HepG2 (cell line): ENCODE results near the gene C20orf204. TPM values are rescaled to one million over a fixed set of nuclear protein-coding genes. Genes with fewer than 3 reads are reported as not detected.

Source experiments
- ATAC-seq: fragments of 200-7000 bp; cut with Tn5 transposase; 3 replicates; pipeline ENCODE4 v1.9.1; 2020; ENCODE audit warnings: mild to moderate bottlenecking, moderate library complexity
- BruUV-seq: library from RNA; stranded (reverse); fragments of 400-500 nt; replicated peaks from 2 replicates; lab custom pipeline; 2021; lab: Mats Ljungman, UMichigan
- CTCF ChIA-PET: fragments of 300-600 bp; formaldehyde crosslinking; extraction: SDS; loops from one replicate; lab custom pipeline; 2021; ENCODE audit warnings: low total read pairs, inconsistent platforms, low intra/inter-chr PET ratio; lab: Yijun Ruan, JAX
- POLR2A ChIA-PET: fragments of 350-600 bp; sonication (Branson Sonifier 250); formaldehyde crosslinking; loops from one replicate; lab custom pipeline; 2020; ENCODE audit warnings: antibody characterized with exemption, inconsistent platforms; lab: Yijun Ruan, JAX
- DNase-seq: peaks from one replicate; pipeline ENCODE4 v3.0.0-alpha.2; 2015; ENCODE audit warnings: low spot score
- FAIRE-seq: peaks from 3 replicates; lab custom pipeline; 2011; peaks lifted over from hg19 to GRCh38; lab: Jason Lieb, UNC
- H2AFZ ChIP-seq: one replicate; pipeline ENCODE4 v1.6.1; 2011; ENCODE audit warnings: low read length, inconsistent platforms
- H3K27ac ChIP-seq: fragments of 300-600 bp; 3 replicates; pipeline ENCODE4 v1.8.0; 2011; ENCODE audit warnings: mixed run types, mild to moderate bottlenecking, mixed read lengths, low read length, inconsistent platforms; ENCODE audit not compliant: insufficient read depth; ENCODE audit errors: extremely low read length
- H3K27me3 ChIP-seq, 2 experiments: fragments of 200-600 bp in 1 of 2; 2 replicates in 1 of 2; 3 replicates in 1 of 2; pipeline versions ENCODE4 v1.6.0 to v1.8.0; 2011; ENCODE audit warnings: low read length in 2 of 2, mild to moderate bottlenecking in 2 of 2, moderate library complexity in 2 of 2, inconsistent platforms in 1 of 2; ENCODE audit not compliant: insufficient read depth in 2 of 2, control insufficient read depth in 1 of 2
- H3K36me3 ChIP-seq, 2 experiments: fragments of 200-600 bp in 1 of 2; replicated peaks in 1 of 2; 2 replicates in 1 of 2; 3 replicates in 1 of 2; pipeline versions ENCODE4 v1.5.1 to v1.8.0; 2011; ENCODE audit warnings: low read length in 2 of 2, inconsistent platforms in 1 of 2; ENCODE audit not compliant: insufficient read depth in 2 of 2, control insufficient read depth in 1 of 2
- H3K4me1 ChIP-seq: 2 replicates; pipeline ENCODE4 v1.5.1; 2012; ENCODE audit warnings: low read length, inconsistent platforms; ENCODE audit not compliant: insufficient read depth
- H3K4me2 ChIP-seq: 2 replicates; pipeline ENCODE4 v1.6.0; 2011; ENCODE audit warnings: low read depth, low read length, inconsistent platforms
- H3K4me3 ChIP-seq, 3 experiments: fragments of 200-600 bp in 1 of 3; sonication (generic), shearing (Covaris generic) in 1 of 3; replicated peaks in 1 of 3; 2 replicates each; pipeline ENCODE4 v1.5.1; 2011 to 2016; ENCODE audit warnings: low read length in 3 of 3, inconsistent platforms in 2 of 3, low read depth in 2 of 3, mild to moderate bottlenecking in 2 of 3, control low read depth in 1 of 3, mixed read lengths in 1 of 3; ENCODE audit not compliant: insufficient read depth in 1 of 3
- H3K79me2 ChIP-seq: one replicate; pipeline ENCODE4 v1.6.1; 2011; ENCODE audit warnings: low read length, inconsistent platforms; ENCODE audit not compliant: insufficient read depth
- H3K9ac ChIP-seq: 2 replicates; pipeline ENCODE4 v1.6.0; 2011; ENCODE audit warnings: mild to moderate bottlenecking, low read depth, low read length, inconsistent platforms; ENCODE audit not compliant: insufficient read depth
- H3K9me3 ChIP-seq: 2 replicates; pipeline ENCODE4 v1.5.1; 2012; ENCODE audit warnings: mild to moderate bottlenecking, low read length
- H4K20me1 ChIP-seq: 2 replicates; pipeline ENCODE4 v1.6.0; 2011; ENCODE audit warnings: inconsistent platforms, mild to moderate bottlenecking, low read length, moderate library complexity; ENCODE audit not compliant: insufficient read depth
- HOXA7 ChIP-seq: sonication (generic); formaldehyde crosslinking; IDR thresholded peaks from 2 replicates; pipeline ENCODE4 v1.8.1; 2022; ENCODE audit warnings: mild to moderate bottlenecking, missing genetic modification reagents, moderate library complexity
- NONO ChIP-seq, 2 experiments: fragments of 450-650 bp in 1 of 2; sonication (generic) in 1 of 2; formaldehyde crosslinking in 1 of 2; IDR thresholded peaks in 1 of 2; conservative IDR thresholded peaks in 1 of 2; 2 replicates each; pipeline versions ENCODE4 v1.6.1 to v1.8.0; 2017 to 2022; ENCODE audit warnings: mild to moderate bottlenecking in 1 of 2, missing genetic modification reagents in 1 of 2, moderate library complexity in 1 of 2
- WGBS: methylation state at CpG from one replicate; pipeline ENCODE4 v1.1.6; 2017; ENCODE audit warnings: low lambda C conversion rate; 5-methylcytosine and 5-hydroxymethylcytosine counted together
- in situ Hi-C: cut with HindIII; loops from 2 replicates; pipeline ENCODE4 v1.10.0; 2017; ENCODE audit warnings: low pct_unique_long_range_greater_than_20kb; ENCODE audit not compliant: extremely low pct_ligation_motif_present
- intact Hi-C: fragments of 100-400 bp; cut with micrococcal nuclease; formaldehyde crosslinking; loops from one replicate; pipeline ENCODE4 v1.10.0; 2022; ENCODE audit not compliant: unreplicated experiment
- polyA plus RNA-seq, 8 experiments: library from polyadenylated mRNA; depleted of rRNA in 3 of 8; stranded (reverse) in 7 of 8; unstranded in 1 of 8; fragments of >200 nt; fragmentation: Illumina TruSeq in 4 of 8; extraction: Trizol in 4 of 8; gene quantifications; 2 replicates each; pipeline versions ENCODE4 v1.2.1 to v1.2.3, GENCODE V29; 2011 to 2016; ENCODE audit warnings: low read depth in 4 of 8, missing spikeins in 1 of 8, mixed read lengths in 1 of 8; ENCODE audit not compliant: insufficient read depth in 1 of 8
- total RNA-seq, 5 experiments: library from RNA; depleted of rRNA; stranded (reverse); fragments of >200 nt; fragmentation: Illumina TruSeq; extraction: Trizol; gene quantifications; 2 replicates each; pipeline ENCODE4 v1.2.3, GENCODE V29; 2016; ENCODE audit warnings: low read depth in 1 of 5
- TF ChIP-seq, protein P1 (sequence below), 2 experiments: fragments of 450-650 bp in 1 of 2; sonication (generic) in 1 of 2; formaldehyde crosslinking; IDR thresholded peaks; 2 replicates each; pipeline versions ENCODE4 v1.5.0 to v1.8.0; 2020 to 2022; ENCODE audit warnings: mild to moderate bottlenecking in 1 of 2, missing genetic modification reagents in 1 of 2
- TF ChIP-seq, protein P2 (sequence below): IDR thresholded peaks from 2 replicates; pipeline ENCODE4 v1.4.0; 2020; ENCODE audit warnings: mild to moderate bottlenecking, missing genetic modification reagents
- TF ChIP-seq, protein P3 (sequence below): sonication (generic); formaldehyde crosslinking; IDR thresholded peaks from 2 replicates; pipeline ENCODE4 v1.8.0; 2022; ENCODE audit warnings: mild to moderate bottlenecking, missing genetic modification reagents, moderate library complexity
- TF ChIP-seq, protein P4 (sequence below): sonication (generic); formaldehyde crosslinking; IDR thresholded peaks from 2 replicates; pipeline ENCODE4 v1.4.0; 2020; ENCODE audit warnings: missing genetic modification reagents, borderline replicate concordance

C20orf204 gene
- total and polyA plus RNA-seq, 2 of the 13 experiments (the other 11 are each of a cell fraction or from before 2014, with no cell fraction given): 22.1 to 80.0 TPM

DNA sequence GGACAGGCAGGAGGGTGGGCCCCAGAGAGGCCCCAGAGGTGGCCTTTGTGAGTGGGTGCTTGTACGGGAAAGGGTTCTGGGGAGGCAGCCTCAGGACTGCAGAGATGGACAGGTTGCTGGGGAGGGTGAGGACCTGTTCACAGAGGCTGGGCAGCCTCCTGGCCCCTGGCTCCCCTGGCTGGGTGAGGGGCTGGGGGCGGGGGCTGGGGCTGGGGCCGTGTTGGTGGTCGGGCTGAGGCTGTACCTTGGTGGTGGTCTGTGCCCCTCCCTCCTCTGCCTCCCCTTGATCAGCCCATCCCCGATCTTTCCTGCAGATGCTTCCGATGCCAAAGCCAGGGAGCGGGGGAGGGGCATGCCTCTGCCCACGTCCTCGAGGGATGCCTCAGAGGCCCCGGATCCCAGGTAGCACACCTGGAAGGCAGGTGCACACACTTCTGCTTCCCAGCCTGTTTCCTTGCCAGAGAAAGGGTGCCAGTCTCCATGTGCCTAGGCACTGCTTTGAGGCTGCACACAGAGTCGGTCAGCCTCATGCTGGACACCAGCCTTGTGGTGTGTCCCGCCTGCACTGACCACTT lies 31.8 kb downstream of the C20orf204 start:
- ChIA-PET POLR2A (no interaction called here), CTCF (no interaction called here)
- Histone ChIP-seq H3K4me3 (no peak overlapping the region), H3K9ac (no peak overlapping the region), H3K27ac (no peak overlapping the region), H2AFZ (no peak overlapping the region), H3K9me3 (no peaks in the 10 kb centered on the region), H3K36me3 (no peaks in the 10 kb centered on the region), H3K4me2 (no peak overlapping the region), H3K79me2 (no peaks in the 10 kb centered on the region), H3K4me1 (peaks cover 47% of the 10 kb centered on the region), H4K20me1 (peaks cover 4% of the 10 kb centered on the region; the same call in 1 of the 2 replicates), H3K27me3 (peaks cover 3 to 11% of the 10 kb centered on the region in 2 experiments; a peak in 2 of 5 replicates)
- in situ Hi-C loops: no loop called here
- TF ChIP-seq, protein P1, sequence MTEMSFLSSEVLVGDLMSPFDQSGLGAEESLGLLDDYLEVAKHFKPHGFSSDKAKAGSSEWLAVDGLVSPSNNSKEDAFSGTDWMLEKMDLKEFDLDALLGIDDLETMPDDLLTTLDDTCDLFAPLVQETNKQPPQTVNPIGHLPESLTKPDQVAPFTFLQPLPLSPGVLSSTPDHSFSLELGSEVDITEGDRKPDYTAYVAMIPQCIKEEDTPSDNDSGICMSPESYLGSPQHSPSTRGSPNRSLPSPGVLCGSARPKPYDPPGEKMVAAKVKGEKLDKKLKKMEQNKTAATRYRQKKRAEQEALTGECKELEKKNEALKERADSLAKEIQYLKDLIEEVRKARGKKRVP (CRISPR knock-in tag; IDR thresholded peaks at IDR 0.05): no peak
- TF ChIP-seq, protein P2, sequence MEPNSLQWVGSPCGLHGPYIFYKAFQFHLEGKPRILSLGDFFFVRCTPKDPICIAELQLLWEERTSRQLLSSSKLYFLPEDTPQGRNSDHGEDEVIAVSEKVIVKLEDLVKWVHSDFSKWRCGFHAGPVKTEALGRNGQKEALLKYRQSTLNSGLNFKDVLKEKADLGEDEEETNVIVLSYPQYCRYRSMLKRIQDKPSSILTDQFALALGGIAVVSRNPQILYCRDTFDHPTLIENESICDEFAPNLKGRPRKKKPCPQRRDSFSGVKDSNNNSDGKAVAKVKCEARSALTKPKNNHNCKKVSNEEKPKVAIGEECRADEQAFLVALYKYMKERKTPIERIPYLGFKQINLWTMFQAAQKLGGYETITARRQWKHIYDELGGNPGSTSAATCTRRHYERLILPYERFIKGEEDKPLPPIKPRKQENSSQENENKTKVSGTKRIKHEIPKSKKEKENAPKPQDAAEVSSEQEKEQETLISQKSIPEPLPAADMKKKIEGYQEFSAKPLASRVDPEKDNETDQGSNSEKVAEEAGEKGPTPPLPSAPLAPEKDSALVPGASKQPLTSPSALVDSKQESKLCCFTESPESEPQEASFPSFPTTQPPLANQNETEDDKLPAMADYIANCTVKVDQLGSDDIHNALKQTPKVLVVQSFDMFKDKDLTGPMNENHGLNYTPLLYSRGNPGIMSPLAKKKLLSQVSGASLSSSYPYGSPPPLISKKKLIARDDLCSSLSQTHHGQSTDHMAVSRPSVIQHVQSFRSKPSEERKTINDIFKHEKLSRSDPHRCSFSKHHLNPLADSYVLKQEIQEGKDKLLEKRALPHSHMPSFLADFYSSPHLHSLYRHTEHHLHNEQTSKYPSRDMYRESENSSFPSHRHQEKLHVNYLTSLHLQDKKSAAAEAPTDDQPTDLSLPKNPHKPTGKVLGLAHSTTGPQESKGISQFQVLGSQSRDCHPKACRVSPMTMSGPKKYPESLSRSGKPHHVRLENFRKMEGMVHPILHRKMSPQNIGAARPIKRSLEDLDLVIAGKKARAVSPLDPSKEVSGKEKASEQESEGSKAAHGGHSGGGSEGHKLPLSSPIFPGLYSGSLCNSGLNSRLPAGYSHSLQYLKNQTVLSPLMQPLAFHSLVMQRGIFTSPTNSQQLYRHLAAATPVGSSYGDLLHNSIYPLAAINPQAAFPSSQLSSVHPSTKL (CRISPR knock-in tag): no peak
- TF ChIP-seq HOXA7 (CRISPR knock-in tag) (0 out of 2 replicates have a peak, but pooled peaks have one; percentile 71), NONO (IDR thresholded peaks at IDR 0.05) (no peak), NONO (CRISPR knock-in tag; conservative IDR thresholded peaks at IDR 0.05) (0 out of 2 replicates have a peak, but pooled peaks have one; percentile 54)
- TF ChIP-seq, protein P3, sequence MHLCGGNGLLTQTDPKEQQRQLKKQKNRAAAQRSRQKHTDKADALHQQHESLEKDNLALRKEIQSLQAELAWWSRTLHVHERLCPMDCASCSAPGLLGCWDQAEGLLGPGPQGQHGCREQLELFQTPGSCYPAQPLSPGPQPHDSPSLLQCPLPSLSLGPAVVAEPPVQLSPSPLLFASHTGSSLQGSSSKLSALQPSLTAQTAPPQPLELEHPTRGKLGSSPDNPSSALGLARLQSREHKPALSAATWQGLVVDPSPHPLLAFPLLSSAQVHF (CRISPR knock-in tag): peak; percentile 31; the same call in 1 of the 2 replicates
- TF ChIP-seq, protein P4, sequence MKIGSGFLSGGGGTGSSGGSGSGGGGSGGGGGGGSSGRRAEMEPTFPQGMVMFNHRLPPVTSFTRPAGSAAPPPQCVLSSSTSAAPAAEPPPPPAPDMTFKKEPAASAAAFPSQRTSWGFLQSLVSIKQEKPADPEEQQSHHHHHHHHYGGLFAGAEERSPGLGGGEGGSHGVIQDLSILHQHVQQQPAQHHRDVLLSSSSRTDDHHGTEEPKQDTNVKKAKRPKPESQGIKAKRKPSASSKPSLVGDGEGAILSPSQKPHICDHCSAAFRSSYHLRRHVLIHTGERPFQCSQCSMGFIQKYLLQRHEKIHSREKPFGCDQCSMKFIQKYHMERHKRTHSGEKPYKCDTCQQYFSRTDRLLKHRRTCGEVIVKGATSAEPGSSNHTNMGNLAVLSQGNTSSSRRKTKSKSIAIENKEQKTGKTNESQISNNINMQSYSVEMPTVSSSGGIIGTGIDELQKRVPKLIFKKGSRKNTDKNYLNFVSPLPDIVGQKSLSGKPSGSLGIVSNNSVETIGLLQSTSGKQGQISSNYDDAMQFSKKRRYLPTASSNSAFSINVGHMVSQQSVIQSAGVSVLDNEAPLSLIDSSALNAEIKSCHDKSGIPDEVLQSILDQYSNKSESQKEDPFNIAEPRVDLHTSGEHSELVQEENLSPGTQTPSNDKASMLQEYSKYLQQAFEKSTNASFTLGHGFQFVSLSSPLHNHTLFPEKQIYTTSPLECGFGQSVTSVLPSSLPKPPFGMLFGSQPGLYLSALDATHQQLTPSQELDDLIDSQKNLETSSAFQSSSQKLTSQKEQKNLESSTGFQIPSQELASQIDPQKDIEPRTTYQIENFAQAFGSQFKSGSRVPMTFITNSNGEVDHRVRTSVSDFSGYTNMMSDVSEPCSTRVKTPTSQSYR: peak; percentile 66
- intact Hi-C loops: loop anchor here (2.0 kb wide), 1 partner anchor 13 kb away; no protein-coding TSS in a partner anchor
- BruUV-seq: no TSS peak
- no peak for DNase-seq
- FAIRE-seq: no peak
- WGBS: 46% methylated on average over 7 of the region's 12 CpGs
- no peak for ATAC-seq
